NCI-H1105 treated with DMSO at 0.1 percent for 48 hours (cell line): ENCODE measurements around the gene FH.

ENCODE experiments used
- DNase-seq: peaks from one replicate; lab custom pipeline; 2025; lab: John Stamatoyannopoulos, UW

FH gene

DNA sequence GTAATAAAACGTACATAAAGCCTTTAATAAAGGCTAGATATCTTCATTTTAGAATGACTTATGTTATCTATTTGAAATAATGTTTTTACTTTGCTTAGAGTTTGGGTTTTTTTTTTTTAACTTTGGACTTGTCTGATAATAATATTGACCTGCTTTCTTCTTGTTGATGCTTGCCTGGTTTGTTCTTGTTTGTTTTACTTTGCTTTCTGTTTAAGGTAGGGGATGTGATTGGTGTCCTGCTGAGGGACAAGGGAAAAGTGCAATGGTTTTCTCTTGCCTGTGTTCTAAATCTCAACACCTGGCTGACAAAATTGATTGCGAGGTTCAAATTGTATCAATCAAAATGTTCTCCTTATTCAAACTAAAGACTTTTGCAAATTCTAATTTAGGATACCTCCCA is 2.2 kb upstream of the FH start:
- no peak for DNase-seq

DNA sequence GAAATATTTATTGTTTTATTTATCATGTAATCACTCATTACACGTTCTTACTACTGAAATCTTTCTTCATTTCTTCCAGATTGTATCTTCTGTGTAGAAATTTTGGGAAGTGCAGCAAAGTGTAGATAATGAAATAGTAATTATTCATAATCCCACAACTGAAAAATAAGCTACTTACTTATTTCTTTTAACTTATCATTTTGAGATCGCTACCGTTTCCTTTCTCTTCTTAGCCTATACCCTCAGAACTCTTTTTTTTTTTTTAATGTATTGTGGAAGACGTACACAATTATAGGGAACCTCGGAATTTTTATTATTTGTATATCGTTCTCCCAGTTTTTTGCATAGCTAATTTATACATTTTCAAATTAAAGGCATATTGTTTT is 518 bp upstream of the FH start:
- DNase-seq: no peak

DNA sequence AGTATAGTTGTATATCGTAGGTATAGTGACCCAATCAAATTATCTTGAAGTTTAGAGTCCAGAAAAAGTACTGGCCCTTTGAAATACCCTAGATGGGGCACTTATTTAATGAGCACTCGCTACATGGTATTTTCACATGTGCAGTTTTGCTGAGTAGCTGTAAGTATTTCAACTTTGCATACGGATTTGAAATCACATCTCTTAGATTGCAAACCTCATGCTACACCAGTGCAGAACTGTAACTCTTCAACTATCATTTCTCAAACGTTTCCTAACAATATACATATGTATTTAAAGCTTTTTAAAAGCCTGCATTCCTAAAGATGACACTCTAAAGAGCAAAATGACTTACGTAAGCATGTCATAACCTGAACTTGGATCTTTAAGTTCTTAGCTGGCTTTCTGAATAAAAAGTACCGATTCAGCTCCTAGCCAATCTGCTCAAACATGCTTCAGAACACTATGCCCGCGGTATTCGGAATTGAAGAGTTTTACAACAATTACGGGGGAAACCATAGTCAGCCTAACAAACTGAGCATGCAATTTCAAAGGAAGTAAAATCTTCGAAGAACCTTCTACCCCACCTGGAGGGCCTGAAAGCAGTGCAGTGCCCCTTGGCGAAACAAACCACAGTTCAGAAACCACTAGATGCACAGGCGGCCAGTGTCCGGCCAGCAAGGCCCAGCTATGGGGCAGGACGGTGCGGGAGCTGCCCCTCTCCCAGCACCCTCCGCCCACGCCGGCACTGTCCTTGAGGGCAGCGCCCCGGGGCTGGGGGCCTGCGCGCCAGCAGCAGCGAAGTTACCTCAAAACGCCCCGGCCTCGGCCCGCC is 863 bp downstream of the FH start:
- DNase-seq: no peak

DNA sequence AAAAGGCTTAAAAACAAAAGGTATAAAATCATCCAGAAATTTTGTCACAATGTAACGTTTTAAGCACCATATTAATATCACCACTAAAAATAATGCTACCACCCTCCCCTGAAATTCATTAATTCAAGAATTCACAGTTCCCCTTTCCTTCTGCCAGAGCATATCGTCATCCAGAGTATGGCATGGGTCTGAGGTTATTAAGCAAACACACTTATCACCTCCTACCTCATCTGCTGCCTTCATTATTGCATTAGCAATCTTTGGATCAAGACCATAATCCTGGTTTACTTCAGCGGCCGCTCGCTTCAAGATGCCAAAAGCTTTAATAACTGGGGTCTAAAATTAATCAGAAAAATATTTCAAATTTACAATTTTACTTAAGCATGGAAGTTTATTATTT is 6.2 kb downstream of the FH start:
- no peak for DNase-seq

DNA sequence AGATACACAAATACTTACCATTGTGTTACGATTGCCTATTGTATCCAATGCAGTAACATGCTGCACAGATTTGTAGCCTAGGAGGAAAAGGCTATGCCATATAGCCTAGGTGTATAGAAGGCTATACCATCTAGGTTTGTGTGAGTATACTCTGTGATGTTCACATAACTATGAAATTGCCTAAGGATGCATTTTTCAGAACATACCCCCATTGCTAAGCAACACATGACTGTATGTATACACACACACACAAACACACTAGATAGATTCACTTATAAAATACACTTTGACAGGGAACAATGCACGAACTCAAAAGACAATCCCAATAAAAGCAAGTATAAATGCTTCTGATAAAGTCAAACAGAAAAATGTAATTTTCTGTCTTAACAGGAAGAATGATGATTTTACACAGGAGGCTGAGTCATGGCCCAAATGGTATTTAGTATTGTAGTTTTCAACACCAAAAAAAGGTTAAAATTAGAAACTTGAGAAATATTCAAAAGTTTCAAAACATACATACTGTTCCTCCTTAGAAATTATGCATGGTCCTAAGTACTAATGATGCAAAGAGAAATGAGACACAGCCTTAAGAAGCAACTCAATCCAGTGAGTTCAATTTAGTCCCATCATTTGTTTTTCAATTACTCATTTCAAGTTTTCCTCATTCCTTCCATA is 12.2 kb downstream of the FH start:
- no peak for DNase-seq

DNA sequence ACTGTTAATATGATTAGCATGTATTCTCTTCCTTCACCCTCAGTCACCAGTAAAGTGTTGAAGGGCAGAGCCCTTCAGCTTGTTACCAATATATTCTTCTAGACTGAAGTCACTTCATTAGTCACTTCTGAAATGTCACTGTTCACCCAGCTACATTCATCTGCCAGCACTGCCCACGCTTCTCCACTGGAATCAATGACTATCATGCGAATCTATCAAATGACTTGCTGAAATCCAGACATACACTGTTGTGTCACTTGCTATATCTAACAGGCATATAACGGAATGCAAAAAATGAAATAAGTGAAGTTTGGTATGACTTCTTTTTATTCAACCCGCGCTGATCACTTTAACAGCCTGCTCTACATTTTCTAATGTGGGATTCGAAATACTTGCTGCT is 16.1 kb downstream of the FH start:
- no peak for DNase-seq

DNA sequence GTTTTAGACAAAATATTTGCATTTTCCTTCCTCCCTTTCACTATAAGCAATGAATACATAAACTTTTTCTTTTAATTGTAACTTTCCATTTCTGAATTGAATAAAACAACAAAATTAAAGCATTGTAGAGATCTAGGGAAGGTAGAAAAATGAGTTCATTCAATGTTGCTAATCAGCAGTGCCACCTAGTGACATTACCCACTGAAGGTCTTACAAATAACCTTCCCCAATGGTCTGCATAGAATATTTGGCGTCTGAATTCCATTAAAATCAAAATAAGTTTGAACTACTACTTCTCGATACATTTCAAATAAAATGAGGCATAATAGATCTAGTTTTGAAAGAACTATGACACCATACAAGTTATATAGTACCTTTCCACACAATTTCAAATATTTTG is 19.6 kb downstream of the FH start:
- peak; percentile 8 for DNase-seq

DNA sequence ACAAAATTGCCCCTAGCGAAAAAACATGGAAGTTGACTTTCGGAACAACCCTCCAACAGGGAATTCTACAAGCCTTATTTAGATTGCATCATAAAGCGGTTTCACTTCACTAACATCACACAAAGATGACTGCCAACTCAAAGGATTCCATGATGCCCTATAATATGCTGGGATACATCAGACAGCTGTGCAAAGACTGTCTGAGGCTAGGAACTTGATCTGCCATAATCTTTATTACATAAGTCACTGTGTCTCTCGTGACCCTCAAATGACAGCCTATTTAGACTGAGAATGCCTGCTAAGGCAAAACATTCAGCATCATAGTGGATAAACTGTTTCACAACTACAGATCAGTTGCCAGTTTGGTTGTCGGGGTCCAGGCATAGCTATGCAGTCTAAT is 23.8 kb downstream of the FH start:
- no peak for DNase-seq

DNA sequence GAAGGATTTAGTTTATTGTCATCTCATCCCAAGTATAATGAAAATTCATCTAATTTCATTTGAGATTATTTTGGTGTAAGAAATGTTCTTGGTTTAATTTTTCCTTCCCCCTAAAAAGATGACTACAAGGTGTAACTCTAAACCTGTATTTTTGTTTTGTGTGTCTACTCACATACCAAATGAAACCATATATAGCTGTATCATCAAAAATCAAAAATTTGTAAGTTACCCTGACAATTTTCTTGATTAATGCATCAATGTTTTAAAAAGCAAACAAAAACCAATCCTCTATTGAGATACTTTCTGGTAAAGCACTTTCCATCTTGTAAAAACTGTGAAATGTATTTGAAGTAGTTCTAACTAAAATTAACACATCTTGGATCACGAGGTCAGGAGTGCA is 30.8 kb downstream of the FH start:
- DNase-seq: no peak

DNA sequence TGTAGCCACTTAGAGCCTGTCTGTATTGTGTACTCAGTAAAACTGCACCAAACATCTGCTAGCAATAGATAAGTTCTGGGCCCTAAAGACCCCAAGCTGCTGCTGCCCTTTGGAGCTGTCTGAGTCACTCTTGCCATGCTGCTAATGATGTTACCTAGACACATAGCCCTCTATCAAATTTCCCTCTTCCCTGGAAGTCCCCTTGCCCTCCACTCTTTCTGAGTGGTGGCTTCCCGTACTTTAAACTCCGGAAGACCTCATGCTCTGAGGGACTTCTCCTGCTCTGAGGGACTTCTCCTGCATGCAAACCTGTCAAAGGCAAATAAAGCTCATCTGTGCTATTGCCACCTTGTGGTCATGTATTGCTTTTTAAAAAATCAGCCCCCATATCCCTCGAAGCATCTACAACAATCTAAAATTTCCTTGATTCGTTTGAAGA is 34.0 kb downstream of the FH start:
- peak; percentile 30 for DNase-seq

DNA sequence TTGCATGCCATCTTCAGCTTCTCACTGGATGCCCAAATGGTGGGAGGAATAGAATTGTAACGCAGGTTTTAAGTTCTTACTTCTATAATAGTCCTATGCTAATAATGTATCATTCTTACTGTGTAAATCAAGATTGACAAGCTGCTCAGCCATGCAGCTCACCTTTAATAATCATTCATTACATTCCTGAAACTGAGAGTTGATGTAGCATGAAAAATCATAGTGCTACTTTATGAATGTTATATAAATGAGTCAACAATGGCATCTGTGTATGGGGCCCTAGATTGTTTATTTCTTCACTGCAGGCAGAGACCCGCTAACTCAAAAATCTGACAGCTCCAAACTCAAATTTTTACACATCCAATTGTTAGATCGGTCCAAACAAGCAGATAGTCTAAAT is 34.4 kb downstream of the FH start:
- DNase-seq: no peak

DNA sequence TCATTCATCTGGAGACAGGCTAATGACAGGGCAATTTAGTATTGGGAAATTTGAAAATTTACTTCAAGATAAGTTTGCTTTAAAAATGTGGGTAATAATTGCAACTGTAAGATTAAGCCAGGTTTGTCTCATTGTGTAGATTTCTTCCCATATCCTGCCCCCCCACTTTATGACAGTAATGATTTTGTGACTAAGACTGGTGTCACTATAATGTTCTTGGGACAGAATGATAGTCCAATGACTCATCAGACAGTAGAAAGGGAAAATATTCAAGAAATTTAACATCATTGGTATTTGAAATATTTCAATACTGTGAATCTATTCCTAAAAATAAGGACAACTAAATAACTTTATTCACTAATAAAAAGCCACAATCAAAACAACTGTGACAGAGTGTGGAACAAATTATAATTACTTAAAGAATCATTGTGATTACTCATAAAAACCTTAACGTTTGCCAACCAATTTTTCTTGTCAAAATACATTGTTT is 36.7 kb downstream of the FH start:
- DNase-seq: no peak

DNA sequence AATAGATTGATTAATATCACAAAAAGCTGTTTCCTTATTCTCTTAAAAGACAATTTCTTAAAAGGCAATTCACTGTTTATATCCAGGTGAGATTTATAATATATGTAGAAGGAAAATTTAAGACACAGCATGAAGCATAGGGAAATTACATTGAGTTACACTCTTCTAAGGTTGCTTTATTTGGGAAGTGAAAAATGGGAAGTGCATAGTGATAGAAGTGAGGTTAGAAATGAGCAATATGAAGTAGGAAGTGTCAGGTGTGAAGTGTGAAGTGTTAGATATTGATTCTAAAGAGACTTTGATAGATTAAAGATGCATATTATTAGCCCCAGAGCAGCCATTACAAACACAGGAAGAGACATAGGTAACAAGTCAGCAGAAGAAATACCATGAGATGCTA is 40.3 kb downstream of the FH start:
- DNase-seq: no peak

DNA sequence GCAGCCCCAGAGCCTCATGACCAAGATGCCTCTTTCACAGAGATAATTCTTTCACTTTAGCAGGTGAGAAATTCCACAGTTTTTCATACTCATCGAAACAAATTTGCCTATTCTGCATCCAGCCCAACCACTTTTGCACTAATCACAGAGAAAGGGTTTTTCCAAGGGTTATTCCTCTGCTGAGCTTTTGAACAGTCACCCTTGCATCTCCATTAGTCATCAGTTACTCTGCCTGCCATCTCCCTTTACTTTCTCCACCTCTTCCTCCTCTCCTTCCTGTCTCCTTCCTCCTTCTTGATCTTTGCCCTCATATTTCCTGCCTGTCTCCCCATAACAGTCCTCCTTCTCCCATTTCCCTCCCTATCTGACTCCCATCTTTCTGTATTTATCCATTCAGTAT is 43.9 kb downstream of the FH start:
- DNase-seq: no peak

DNA sequence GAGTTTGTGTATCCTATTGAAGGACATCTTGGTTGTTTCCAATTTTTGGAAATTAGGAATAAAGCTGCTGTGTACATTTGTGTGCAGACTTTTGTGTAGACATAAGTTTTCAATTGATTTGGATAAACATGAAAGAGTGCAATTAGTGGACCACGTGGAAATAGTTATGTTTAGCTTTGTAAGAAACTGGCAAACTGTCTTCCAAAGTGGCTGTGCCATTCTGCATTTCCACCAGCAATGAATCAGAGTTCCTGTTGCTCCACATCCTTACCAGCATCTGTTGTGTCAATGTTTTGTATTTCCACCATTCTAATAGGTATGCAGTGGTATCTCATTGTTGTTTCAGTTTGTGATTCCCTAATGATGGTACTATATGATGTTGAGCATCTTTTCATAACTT is 46.5 kb downstream of the FH start:
- DNase-seq: no peak

DNA sequence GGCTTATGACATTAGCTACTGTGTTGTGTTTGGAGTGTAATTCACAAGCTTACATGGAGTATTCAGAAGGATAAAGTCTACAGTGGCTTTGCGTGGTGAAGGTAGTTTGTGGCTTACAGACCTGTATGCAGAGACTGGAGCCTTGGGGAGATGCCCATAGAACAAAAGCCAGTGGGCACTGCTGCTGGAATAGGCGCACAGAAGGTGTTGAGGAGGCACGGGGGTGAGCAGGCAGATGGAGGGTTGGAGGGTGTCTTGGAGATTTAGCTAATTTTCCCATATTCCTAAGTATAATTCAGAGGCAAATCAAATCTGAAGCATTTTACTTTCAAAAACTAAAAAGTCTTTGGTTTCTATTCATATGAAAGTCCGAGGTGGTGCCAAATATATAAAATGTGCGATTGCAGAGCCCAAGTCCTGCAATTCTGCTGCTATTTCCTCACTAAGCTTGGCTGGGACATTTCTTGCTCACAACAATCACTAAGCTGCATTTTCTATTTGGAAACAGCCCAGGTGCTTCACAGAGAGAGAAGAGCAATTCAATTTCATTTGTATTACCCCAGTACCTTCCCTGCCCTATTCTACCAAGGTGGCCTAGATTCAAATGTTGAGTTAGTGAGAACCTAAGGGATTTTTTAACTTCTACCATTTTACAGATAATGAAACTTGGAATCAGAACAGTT is 48.5 kb downstream of the FH start:
- no peak for DNase-seq

DNA sequence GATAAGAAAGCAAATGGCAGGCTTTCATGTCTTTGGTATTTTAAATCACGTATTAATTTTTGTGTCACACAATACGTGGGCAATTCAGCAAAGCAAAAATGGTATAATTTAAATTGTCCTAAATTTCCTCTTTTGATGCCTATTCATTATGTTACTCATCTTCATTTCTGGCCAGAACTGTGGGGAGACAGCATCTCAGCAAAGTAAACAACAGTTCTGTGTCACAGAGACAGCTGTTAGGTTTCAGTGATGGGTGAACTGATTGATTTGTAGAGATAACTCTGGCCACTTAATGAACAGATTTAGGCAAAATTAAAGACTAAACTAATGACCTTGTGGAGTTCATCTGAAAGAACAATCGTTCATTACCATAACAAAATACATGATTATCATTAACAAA is 49.2 kb downstream of the FH start:
- DNase-seq: no peak

DNA sequence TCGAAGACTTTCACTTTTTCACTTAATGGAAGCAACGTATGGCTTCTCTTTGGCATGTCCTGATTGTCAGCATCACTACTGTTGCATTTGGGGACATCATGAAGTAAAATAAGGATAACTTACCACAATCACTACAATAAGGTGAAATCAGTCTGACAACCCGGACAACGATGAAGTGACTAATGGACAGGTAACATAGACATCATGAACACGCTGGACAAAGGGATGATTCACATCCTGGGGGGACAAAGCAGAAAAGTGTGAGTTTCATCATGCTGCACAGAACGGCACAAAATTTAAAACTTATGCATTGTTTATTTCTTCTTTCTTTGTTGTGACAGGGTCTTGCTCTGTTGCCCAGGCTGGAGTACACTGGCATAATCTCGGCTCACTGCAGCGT is 53.9 kb downstream of the FH start:
- DNase-seq: no peak

DNA sequence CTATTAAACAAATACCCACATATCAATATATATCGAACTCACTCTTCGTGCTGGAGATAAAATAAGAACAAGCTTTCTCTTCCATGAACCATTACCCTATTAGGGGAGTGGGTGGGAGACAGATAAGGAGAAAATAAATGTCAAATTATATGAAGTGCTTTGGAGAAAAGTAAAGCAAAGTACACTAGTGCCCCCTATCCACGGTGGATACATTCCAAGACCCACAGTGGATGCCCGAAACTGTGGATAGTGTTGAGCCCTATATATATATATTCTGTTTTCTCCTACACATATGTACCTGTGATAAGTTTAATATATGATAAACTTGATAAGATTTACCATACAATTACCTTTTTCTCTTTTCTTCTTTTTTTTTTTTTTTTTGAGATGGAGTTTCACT is 54.6 kb downstream of the FH start:
- no peak for DNase-seq

DNA sequence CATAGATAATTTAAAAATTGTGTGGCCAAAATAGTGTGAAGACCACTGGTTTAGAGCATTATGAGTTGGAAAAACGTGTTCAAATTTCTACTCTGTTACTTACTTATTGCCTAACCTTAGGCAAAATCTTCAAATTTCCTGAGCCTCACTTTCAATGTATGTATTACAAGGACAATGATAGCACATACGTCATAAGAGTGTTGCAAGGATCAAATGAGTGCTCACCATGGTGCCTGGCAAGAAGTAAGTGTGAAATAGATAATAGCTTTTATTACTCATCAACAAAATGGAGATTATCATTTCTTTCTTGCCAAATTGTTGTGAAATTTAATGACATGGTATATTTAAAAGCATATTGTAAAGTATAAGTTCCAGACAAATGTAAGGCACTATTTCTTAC is 57.2 kb downstream of the FH start:
- no peak for DNase-seq

DNA sequence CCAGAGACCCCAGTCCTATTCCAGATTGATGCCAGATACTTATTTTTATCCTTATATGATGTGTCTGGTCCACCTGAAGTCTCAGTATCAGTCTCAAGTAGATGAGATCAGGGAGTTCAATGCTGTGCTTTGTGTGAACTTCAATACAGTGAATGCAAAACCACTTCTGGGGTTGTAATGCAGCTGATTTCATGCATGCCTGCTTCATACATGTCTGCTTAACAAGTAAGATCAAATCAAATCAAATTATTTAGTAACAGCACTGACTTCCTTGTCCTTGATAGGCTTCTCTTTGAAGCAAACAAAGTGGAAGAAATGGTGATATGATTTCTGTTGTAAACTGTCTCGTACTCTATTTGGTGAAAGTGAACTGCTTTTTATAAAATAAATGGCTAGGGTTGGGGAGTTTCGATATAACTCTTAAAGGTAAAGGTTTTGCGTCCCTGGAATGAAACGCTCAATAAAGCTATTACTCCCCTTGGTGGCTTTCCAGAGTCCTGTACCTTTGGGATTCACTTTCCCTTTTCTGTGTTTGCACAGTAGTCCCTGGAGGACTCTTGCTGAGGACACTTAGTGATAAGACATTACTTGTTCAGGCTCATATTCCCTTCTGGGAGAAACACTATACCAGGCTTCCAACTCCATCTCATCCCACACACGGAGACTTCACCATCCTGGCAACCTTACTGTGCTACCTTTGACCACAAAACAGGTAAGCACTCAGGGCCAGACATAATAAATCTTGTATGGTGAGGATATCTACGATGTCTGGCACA is 59.3 kb downstream of the FH start:
- no peak for DNase-seq

DNA sequence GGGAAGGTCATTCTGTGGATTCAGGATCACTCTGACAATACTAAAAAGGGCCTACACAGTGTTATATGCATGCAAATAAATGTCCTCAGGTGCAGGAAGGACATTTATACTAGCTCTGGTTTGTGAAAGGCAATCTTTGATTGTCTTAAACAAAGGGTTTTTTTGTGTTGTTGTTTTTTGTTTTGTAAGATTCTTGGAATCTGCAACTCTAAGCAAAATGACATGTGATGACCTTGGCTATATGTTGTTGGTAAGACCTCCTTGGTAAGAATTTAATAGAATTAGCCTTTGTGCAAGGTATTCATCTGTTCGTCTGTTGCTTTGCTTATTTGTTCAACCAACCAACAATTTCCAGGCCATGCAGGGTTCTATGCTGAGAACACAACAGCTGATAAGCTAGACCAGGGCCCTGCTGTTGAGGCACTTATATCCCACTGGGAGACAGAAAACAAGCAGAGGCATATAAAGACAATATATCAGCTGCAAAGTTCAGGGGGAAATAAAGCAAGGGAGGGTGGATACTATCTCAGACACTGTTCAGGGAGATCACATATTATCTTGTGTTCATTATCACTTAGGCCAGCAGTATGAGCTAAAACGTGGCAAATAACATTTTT is 60.3 kb downstream of the FH start:
- no peak for DNase-seq
